SK-N-SH treated with all-trans-retinoic acid at 6 μM for 48 hours (cell line): ENCODE measurements around the gene MBD5.

ENCODE experiments used
- ARNTL ChIP-seq: fragments of 450-650 bp; formaldehyde crosslinking; IDR thresholded peaks from 2 replicates; pipeline ENCODE4 v1.5.0; 2020; ENCODE audit warnings: low read depth, mild to moderate bottlenecking, moderate library complexity, borderline replicate concordance
- CREB5 ChIP-seq: fragments of 250-450 bp; sonication (Bioruptor Pico); IDR thresholded peaks from 2 replicates; pipeline ENCODE4 v1.5.1; 2020; ENCODE audit warnings: low read depth, mild to moderate bottlenecking, moderate library complexity
- ESRRG ChIP-seq: fragments of 250-450 bp; sonication (Bioruptor Pico); IDR thresholded peaks from 2 replicates; pipeline ENCODE4 v1.6.1; 2021; ENCODE audit warnings: mild to moderate bottlenecking
- ISL1 ChIP-seq: fragments of 250-450 bp; sonication (Bioruptor Pico); IDR thresholded peaks from 2 replicates; pipeline ENCODE4 v2.1.2; 2022; ENCODE audit warnings: mild to moderate bottlenecking, moderate library complexity
- PATZ1 ChIP-seq: fragments of 250-450 bp; sonication (Bioruptor Pico); IDR thresholded peaks from 2 replicates; pipeline ENCODE4 v1.8.0; 2020; ENCODE audit warnings: mild to moderate bottlenecking, moderate library complexity, borderline replicate concordance
- PPARA ChIP-seq: fragments of 250-450 bp; sonication (Bioruptor Pico); IDR thresholded peaks from 2 replicates; pipeline ENCODE4 v1.5.0; 2020; ENCODE audit warnings: mild to moderate bottlenecking, borderline replicate concordance
- SNAI2 ChIP-seq: fragments of 250-450 bp; sonication (Bioruptor Pico); IDR thresholded peaks from 2 replicates; pipeline ENCODE4 v1.5.0; 2020; ENCODE audit warnings: mild to moderate bottlenecking, moderate library complexity
- TOX ChIP-seq: fragments of 250-450 bp; sonication (Bioruptor Pico); IDR thresholded peaks from 2 replicates; pipeline ENCODE4 v1.8.0; 2021; ENCODE audit warnings: mild to moderate bottlenecking, moderate library complexity, borderline replicate concordance
- ZNF70 ChIP-seq: fragments of 450-650 bp; formaldehyde crosslinking; IDR thresholded peaks from 2 replicates; pipeline ENCODE4 v1.5.0; 2020; ENCODE audit warnings: mild to moderate bottlenecking, moderate library complexity

GRCh38 chr2:148259674-148260073, 238.8 kb downstream of the MBD5 start:
- no peak for TF ChIP-seq ISL1 (CRISPR knock-in tag)
- TF ChIP-seq PATZ1 (CRISPR knock-in tag) = no peak
- TF ChIP-seq ARNTL (CRISPR knock-in tag) = no peak
- no peak for TF ChIP-seq PPARA
- no peak for TF ChIP-seq SNAI2 (CRISPR knock-in tag)
- TF ChIP-seq ESRRG = no peak
- no peak for TF ChIP-seq CREB5 (CRISPR knock-in tag)
- no peak for TF ChIP-seq TOX
- no peak for TF ChIP-seq ZNF70
